Gastrocnemius medialis (tissue), 4 donors: ENCODE measurements around the gene SGK1. TPM values are rescaled to one million over a fixed set of nuclear protein-coding genes. Genes with fewer than 3 reads are reported as not detected.
A peak's percentile ranks its signal among the peaks of the same experiment; 100 is the strongest.

Source experiments
- ATAC-seq, 2 donors: fragments of 150-250 bp; one replicate each; pipeline ENCODE4 v1.9.1; 2016
- DNase-seq, 2 donors: peaks; one replicate each; pipeline ENCODE4 v3.0.0-alpha.2; 2019
- H3K27ac ChIP-seq, 4 donors: fragments of 200-600 bp; sonication (generic); 1 replicate in 1 of 4; 2 replicates in 3 of 4; pipeline ENCODE4 v1.5.1; 2016 to 2018; ENCODE audit warnings: mild to moderate bottlenecking in 2 of 4, moderate library complexity in 1 of 4
- H3K27me3 ChIP-seq, 3 donors: fragments of 200-600 bp; sonication (generic) in 2 of 3; 1 replicate in 1 of 3; 2 replicates in 2 of 3; pipeline versions ENCODE4 v1.5.1 to v1.6.0; 2016 to 2019; ENCODE audit warnings: mild to moderate bottlenecking in 1 of 3, moderate library complexity in 1 of 3
- H3K36me3 ChIP-seq, 2 donors: fragments of 200-600 bp; sonication (generic) in 1 of 2; one replicate each; pipeline ENCODE4 v1.5.1; 2017 to 2018
- H3K4me1 ChIP-seq, 2 donors: fragments of 200-600 bp; sonication (generic) in 1 of 2; one replicate each; pipeline ENCODE4 v1.5.1; 2016 to 2017; ENCODE audit warnings: mild to moderate bottlenecking in 2 of 2
- H3K4me3 ChIP-seq, 4 donors: fragments of 200-600 bp; sonication (generic) in 3 of 4; 1 replicate in 1 of 4; 2 replicates in 3 of 4; pipeline ENCODE4 v1.5.1; 2016 to 2019; ENCODE audit warnings: mild to moderate bottlenecking in 2 of 4
- H3K9me3 ChIP-seq, 3 donors: fragments of 200-600 bp; sonication (generic) in 2 of 3; 1 replicate in 1 of 3; 2 replicates in 2 of 3; pipeline ENCODE4 v1.5.1; 2016 to 2019
- CTCF ChIP-seq, 5 experiments: fragments of 450-650 bp in 3 of 5; fragments of 200-600 bp in 2 of 5; sonication (generic) in 2 of 5; IDR thresholded peaks in 4 of 5; conservative IDR thresholded peaks in 1 of 5; 1 replicate in 4 of 5; 2 replicates in 1 of 5; pipeline ENCODE4 v1.5.1; 2016 to 2019; ENCODE audit warnings: antibody characterized with exemption in 5 of 5, mild to moderate bottlenecking in 3 of 5, moderate library complexity in 3 of 5
- POLR2A ChIP-seq, 2 donors: fragments of 450-650 bp; IDR thresholded peaks; one replicate each; pipeline ENCODE4 v1.6.1; 2017; ENCODE audit warnings: antibody characterized with exemption in 2 of 2, mild to moderate bottlenecking in 2 of 2, moderate library complexity in 2 of 2
- in situ Hi-C, 4 donors: fragments of 200-750 bp; cut with MboI; loops; one replicate each; pipeline versions ENCODE4 v1.15.0 to v1.8.0; 2017; ENCODE audit warnings: low sequenced_read_pairs in 4 of 4
- intact Hi-C: fragments of 100-400 bp; cut with DNase I; formaldehyde crosslinking; loops from one replicate; pipeline ENCODE4 v1.15.1; 2023; ENCODE audit warnings: low total_unique reads
- total RNA-seq, 4 donors: library from RNA; depleted of rRNA; stranded (reverse); fragments of >200 nt; gene quantifications; one replicate each; pipeline versions ENCODE4 v1.1.0 to v1.2.3, GENCODE V29; 2016

The SGK1 gene
- total RNA-seq, 4 donors from 2014 or later = 43.7 to 100 (median 56.2) TPM

DNA sequence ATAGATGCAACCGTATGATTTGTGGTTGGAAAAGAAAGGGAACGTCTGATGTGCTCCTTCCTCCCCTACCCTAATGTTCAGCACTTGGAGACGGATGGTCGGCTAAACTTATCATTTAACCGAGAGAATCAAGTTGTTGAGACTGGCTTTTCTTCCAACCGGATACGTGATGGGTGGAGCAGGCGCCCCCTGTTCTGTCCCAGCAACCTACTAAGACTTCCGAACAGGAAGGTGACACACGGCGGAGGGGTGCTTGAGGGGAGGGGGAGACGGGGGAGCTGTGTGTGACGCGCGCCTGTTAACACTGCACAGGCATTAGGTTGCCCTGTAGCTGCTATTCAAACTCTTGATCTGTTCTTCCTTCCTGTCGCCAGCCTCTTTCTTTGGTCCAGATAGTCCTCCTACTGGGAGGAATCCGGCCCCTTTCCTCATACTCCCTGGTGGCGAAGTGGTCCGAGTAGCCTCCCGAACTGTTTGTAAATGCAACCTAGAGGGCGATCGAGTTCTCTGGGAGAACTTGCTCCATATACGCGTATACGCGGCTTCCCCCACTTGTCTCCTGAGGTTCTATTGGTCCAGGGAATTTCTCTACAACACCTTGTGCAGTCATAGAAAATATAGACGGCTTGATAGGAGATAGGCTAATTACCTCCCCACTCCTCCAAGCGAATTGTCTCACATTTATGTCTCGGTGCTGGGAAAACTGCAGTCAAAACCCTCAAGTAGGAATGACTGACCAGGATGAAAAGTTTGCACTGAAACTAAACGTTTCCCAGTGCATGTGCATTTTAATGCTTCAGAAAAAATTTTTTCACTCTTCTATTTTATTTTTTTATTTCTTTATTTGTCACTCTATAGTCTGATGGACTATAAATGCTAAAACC is 139.5 kb downstream of the SGK1 start:
- Histone ChIP-seq H3K4me1 (peaks cover 10 to 19% of the 10 kb centered on the region in 2 donors), H3K27ac (peak overlapping the region; percentile 92 to 98 (median 96)), H3K9me3 (no peaks in the 10 kb centered on the region), H3K27me3 (no peaks in the 10 kb centered on the region), H3K4me3 (peak overlapping the region; percentile 40 to 50 (median 48)), H3K36me3 (no peaks in the 10 kb centered on the region)
- peak; percentile 73 to 80 for DNase-seq
- in situ Hi-C loops = loop anchor here in 3 of 4 donors (10.0 to 25.0 kb wide), 2 partner anchors 284 to 466 kb away; no protein-coding TSS in a partner anchor
- peak; percentile 58 for ATAC-seq
- TF ChIP-seq POLR2A (IDR thresholded peaks at IDR 0.05) (no peak), CTCF (IDR thresholded peaks at IDR 0.05 in 4 of 5, conservative IDR thresholded peaks at IDR 0.05 in 1 of 5) (peak; percentile 71 to 90 (median 80))
- intact Hi-C loops = loop anchor here (1.0 to 10.0 kb wide), 7 partner anchors 69 to 1364 kb away; partner anchors contain the start of genes HBS1L and RPS12

DNA sequence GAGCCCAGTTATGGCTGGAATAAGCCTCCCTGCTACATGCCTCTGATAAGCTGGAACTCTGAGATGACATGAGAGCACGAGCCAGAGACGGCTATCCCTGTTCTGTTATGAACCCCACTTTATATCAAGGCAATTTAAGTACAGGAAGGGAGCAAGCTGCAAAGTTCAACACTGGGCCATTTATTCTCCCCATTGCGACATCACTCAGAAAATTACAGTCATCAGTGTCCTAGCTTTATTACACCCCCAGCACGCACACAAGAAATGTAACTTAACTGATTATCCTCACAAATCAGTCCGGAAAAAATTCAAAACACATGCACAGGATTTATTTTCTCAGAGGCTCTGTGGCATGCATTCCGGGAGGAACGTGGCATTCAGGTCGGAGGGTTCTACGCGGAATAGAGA is 140.2 kb downstream of the SGK1 start:
- Histone ChIP-seq H3K4me1 (peaks cover 12 to 25% of the 10 kb centered on the region in 2 donors), H3K9me3 (no peaks in the 10 kb centered on the region), H3K4me3 (peak overlapping the region; percentile 40 to 50 (median 48)), H3K27me3 (no peaks in the 10 kb centered on the region), H3K36me3 (peaks cover 0 to 6% of the 10 kb centered on the region in 2 donors), H3K27ac (peak overlapping the region; percentile 92 to 98 (median 96))
- ATAC-seq (no peak), DNase-seq (no peak)
- TF ChIP-seq CTCF (IDR thresholded peaks at IDR 0.05 in 4 of 5, conservative IDR thresholded peaks at IDR 0.05 in 1 of 5) (no peak), POLR2A (IDR thresholded peaks at IDR 0.05) (no peak)
- intact Hi-C loops = loop anchor here (1.0 to 10.0 kb wide), 7 partner anchors 70 to 1363 kb away; partner anchors contain the start of genes HBS1L and RPS12
- in situ Hi-C loops = loop anchor here in 3 of 4 donors (10.0 to 25.0 kb wide), 2 partner anchors 285 to 467 kb away; no protein-coding TSS in a partner anchor

DNA sequence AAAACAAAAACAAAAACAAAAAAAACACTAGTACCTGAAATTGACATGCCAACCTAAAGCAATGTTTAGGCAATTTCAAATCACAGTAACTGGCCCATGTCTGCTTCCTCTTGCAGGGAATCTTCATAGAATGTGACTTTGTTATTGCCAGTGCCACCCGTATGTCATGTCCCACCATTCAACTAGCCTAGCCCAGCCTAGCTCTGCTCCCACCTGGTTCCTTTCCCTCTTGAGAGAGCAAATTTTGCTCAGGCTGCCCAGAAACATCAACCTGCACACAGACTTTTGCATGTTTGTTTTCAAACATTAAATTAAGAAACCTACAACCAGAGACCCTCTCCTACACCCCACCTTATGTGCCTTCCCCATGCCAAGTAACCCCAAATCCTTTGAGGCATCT is 140.7 kb downstream of the SGK1 start:
- intact Hi-C loops = loop anchor here (5.0 to 10.0 kb wide), 4 partner anchors 225 to 1362 kb away; partner anchors contain the start of genes HBS1L and RPS12
- peak overlapping the region in 1 of 4 donors; percentile 50 for H3K4me3 ChIP-seq
- H3K4me1 ChIP-seq = peaks cover 16 to 28% of the 10 kb centered on the region in 2 donors

More for the DNA sequence above, 140.7 kb downstream of the SGK1 start:
- DNase-seq = no peak
- Histone ChIP-seq H3K9me3 (no peaks in the 10 kb centered on the region), H3K36me3 (peaks cover 0 to 11% of the 10 kb centered on the region in 2 donors), H3K27me3 (no peaks in the 10 kb centered on the region), H3K27ac (peak overlapping the region; percentile 92 to 98 (median 96))
- no peak for ATAC-seq
- TF ChIP-seq CTCF (IDR thresholded peaks at IDR 0.05 in 4 of 5, conservative IDR thresholded peaks at IDR 0.05 in 1 of 5) (no peak), POLR2A (IDR thresholded peaks at IDR 0.05) (no peak)
- in situ Hi-C loops = loop anchor here in 3 of 4 donors (10.0 to 25.0 kb wide), 2 partner anchors 285 to 468 kb away; no protein-coding TSS in a partner anchor
